Activated CD8-positive, alpha-beta memory T cell treated with anti-CD3 and anti-CD28 coated beads, Interleukin-2, amount 50 U/mL, for 4 hours (primary cell): ENCODE results near the gene OR2H1.

Source experiments
- DNase-seq: peaks from one replicate; pipeline ENCODE4 v3.0.0-alpha.2; 2020

Gene OR2H1

GRCh38 chr6:29486577-29486976 lies 29.6 kb downstream of the OR2H1 start:
- DNase-seq = no peak

- DNase-seq = no peak
Measured at GRCh38 chr6:29487131-29487530, 30.2 kb downstream of the OR2H1 start.

- no peak for DNase-seq
Measured at GRCh38 chr6:29487660-29488059, 30.7 kb downstream of the OR2H1 start, which contains the start of gene MAS1L. Gene MAS1L, minus strand, starts transcription at chr6:29487956. Its CDS starts 54 bp downstream, at chr6:29487902.

- DNase-seq = no peak
Measured at GRCh38 chr6:29488874-29489273, 31.9 kb downstream of the OR2H1 start.

- no peak for DNase-seq
Measured at GRCh38 chr6:29489286-29489685, 32.3 kb downstream of the OR2H1 start.

- no peak for DNase-seq
Measured at GRCh38 chr6:29490055-29490454, 33.1 kb downstream of the OR2H1 start.

GRCh38 chr6:29490552-29490951 lies 33.6 kb downstream of the OR2H1 start:
- no peak for DNase-seq

GRCh38 chr6:29491574-29491973 lies 34.6 kb downstream of the OR2H1 start:
- no peak for DNase-seq

GRCh38 chr6:29493261-29493660 lies 36.3 kb downstream of the OR2H1 start:
- no peak for DNase-seq

GRCh38 chr6:29494131-29494530 lies 37.2 kb downstream of the OR2H1 start:
- no peak for DNase-seq

GRCh38 chr6:29495571-29495970 lies 38.6 kb downstream of the OR2H1 start:
- no peak for DNase-seq

GRCh38 chr6:29496961-29497360 lies 40.0 kb downstream of the OR2H1 start:
- no peak for DNase-seq

GRCh38 chr6:29499704-29500103 lies 42.7 kb downstream of the OR2H1 start:
- DNase-seq = no peak

GRCh38 chr6:29500594-29500993 lies 43.6 kb downstream of the OR2H1 start:
- no peak for DNase-seq

GRCh38 chr6:29501106-29501505 lies 44.2 kb downstream of the OR2H1 start:
- no peak for DNase-seq

GRCh38 chr6:29502181-29502580 lies 45.2 kb downstream of the OR2H1 start:
- no peak for DNase-seq

- no peak for DNase-seq
Measured at GRCh38 chr6:29502597-29502996, 45.6 kb downstream of the OR2H1 start.

GRCh38 chr6:29504961-29505360 lies 48.0 kb downstream of the OR2H1 start:
- no peak for DNase-seq

- no peak for DNase-seq
Measured at GRCh38 chr6:29505808-29506207, 48.9 kb downstream of the OR2H1 start.

GRCh38 chr6:29506446-29507067 lies 49.6 kb downstream of the OR2H1 start:
- no peak for DNase-seq

- no peak for DNase-seq
Measured at GRCh38 chr6:29507319-29507718, 50.4 kb downstream of the OR2H1 start.

GRCh38 chr6:29509239-29509638 lies 52.3 kb downstream of the OR2H1 start:
- no peak for DNase-seq

- DNase-seq = no peak
Measured at GRCh38 chr6:29509711-29510110, 52.8 kb downstream of the OR2H1 start.

GRCh38 chr6:29510202-29510601 lies 53.2 kb downstream of the OR2H1 start:
- DNase-seq = no peak

- DNase-seq = no peak
Measured at GRCh38 chr6:29510746-29511300, 53.9 kb downstream of the OR2H1 start.
